OCI-LY7 (cell line): ENCODE results near the gene SLC9A9. TPM values are rescaled to one million over a fixed set of nuclear protein-coding genes. Genes with fewer than 3 reads are reported as not detected.

Experiments used
- BruUV-seq: library from RNA; stranded (reverse); fragments of 400-500 nt; replicated peaks from 2 replicates; lab custom pipeline; 2021; lab: Mats Ljungman, UMichigan
- CTCF ChIA-PET: fragments of 300-600 bp; sonication (Branson Sonifier 250); formaldehyde crosslinking; loops from one replicate; lab custom pipeline; 2022; ENCODE audit warnings: antibody characterized with exemption; ENCODE audit not compliant: unreplicated experiment; lab: Charles Lee
- POLR2A ChIA-PET: fragments of 300-600 bp; sonication (Branson Sonifier 250); formaldehyde crosslinking; loops from one replicate; lab custom pipeline; 2022; ENCODE audit warnings: antibody characterized with exemption; lab: Charles Lee
- DNase-seq: peaks from one replicate; pipeline ENCODE4 v3.0.0-alpha.2; 2015; ENCODE audit warnings: low spot score
- H2AFZ ChIP-seq: fragments of 200-600 bp; sonication (generic), shearing (Covaris generic); 2 replicates; pipeline ENCODE4 v1.6.1; 2014; ENCODE audit warnings: mild to moderate bottlenecking, antibody characterized with exemption, low read length, moderate library complexity
- H3K27ac ChIP-seq: fragments of 200-600 bp; sonication (generic); 2 replicates; pipeline ENCODE4 v1.5.1; 2014; ENCODE audit warnings: mixed run types, low read depth, mild to moderate bottlenecking, moderate library complexity, low read length, inconsistent platforms; ENCODE audit not compliant: poor library complexity, severe bottlenecking
- H3K36me3 ChIP-seq: fragments of 200-600 bp; sonication (generic); 2 replicates; pipeline ENCODE4 v1.6.1; 2014; ENCODE audit warnings: mild to moderate bottlenecking, antibody characterized with exemption, low read length, moderate library complexity, mixed read lengths; ENCODE audit not compliant: insufficient read depth
- H3K4me1 ChIP-seq: fragments of 200-600 bp; sonication (generic); 2 replicates; pipeline ENCODE4 v1.5.1; 2014; ENCODE audit warnings: mild to moderate bottlenecking, low read length; ENCODE audit not compliant: insufficient read depth, poor library complexity, severe bottlenecking
- H3K4me2 ChIP-seq: fragments of 200-600 bp; sonication (generic); 2 replicates; pipeline ENCODE4 v1.6.1; 2014; ENCODE audit warnings: mild to moderate bottlenecking, low read length
- H3K4me3 ChIP-seq: fragments of 200-600 bp; sonication (generic); 2 replicates; pipeline ENCODE4 v1.5.1; 2014; ENCODE audit warnings: mild to moderate bottlenecking, low read depth, low read length; ENCODE audit not compliant: poor library complexity, severe bottlenecking
- H3K79me2 ChIP-seq: fragments of 200-600 bp; sonication (generic); 2 replicates; pipeline ENCODE4 v1.6.1; 2016; ENCODE audit warnings: low read depth, mild to moderate bottlenecking, low read length, moderate library complexity, mixed read lengths; ENCODE audit not compliant: insufficient read depth
- H3K9me2 ChIP-seq: fragments of 200-600 bp; sonication (generic); 2 replicates; pipeline ENCODE4 v1.6.1; 2016; ENCODE audit warnings: mild to moderate bottlenecking, low read length, mixed read lengths; ENCODE audit not compliant: insufficient read depth
- H3K9me3 ChIP-seq: fragments of 200-600 bp; sonication (generic); 2 replicates; pipeline ENCODE4 v1.6.1; 2014; ENCODE audit warnings: mild to moderate bottlenecking, mixed run types, low read length, mixed read lengths
- H4K20me1 ChIP-seq: fragments of 200-600 bp; sonication (generic); 2 replicates; pipeline ENCODE4 v1.6.1; 2014; ENCODE audit warnings: mild to moderate bottlenecking, antibody characterized with exemption, low read length, moderate library complexity, mixed read lengths; ENCODE audit not compliant: insufficient read depth
- CTCF ChIP-seq: fragments of 200-600 bp; sonication (generic); conservative IDR thresholded peaks from 2 replicates; pipeline ENCODE4 v1.5.1; 2014; ENCODE audit warnings: mild to moderate bottlenecking, antibody characterized with exemption, low read length, moderate library complexity, mixed read lengths
- EZH2phosphoT487 ChIP-seq: fragments of 200-600 bp; sonication (generic); IDR thresholded peaks from 2 replicates; pipeline ENCODE4 v1.6.1; 2018; ENCODE audit warnings: low read depth, borderline replicate concordance, mild to moderate bottlenecking, mixed run types, antibody characterized with exemption, low read length, moderate library complexity, mixed read lengths
- intact Hi-C: fragments of 100-400 bp; cut with micrococcal nuclease; formaldehyde crosslinking; loops from one replicate; pipeline ENCODE4 v1.10.0; 2022; ENCODE audit not compliant: unreplicated experiment
- total RNA-seq, 2 experiments: library from RNA; depleted of rRNA in 1 of 2; stranded (reverse); fragments of >200 nt in 1 of 2; shearing (Covaris generic) in 1 of 2; gene quantifications; 2 replicates each; pipeline ENCODE4 v1.2.3, GENCODE V29; 2014 to 2022

The SLC9A9 gene
- total RNA-seq, 2 experiments from 2014 or later, result 9.3 to 14.8 TPM

GRCh38 chr3:143661677-143662076 lies 186.6 kb downstream of the SLC9A9 start:
- no peak for TF ChIP-seq CTCF
- TF ChIP-seq EZH2phosphoT487, result no peak
- ChIA-PET CTCF (no interaction called here), POLR2A (interaction anchor here (0.8 kb wide), 1 partner anchor 88 kb away, joined by 3 read pairs; no protein-coding TSS in a partner anchor)
- no peaks in the 10 kb centered on the region for H3K79me2 ChIP-seq
- H3K9me2 ChIP-seq, result no peaks in the 10 kb centered on the region
- H3K4me3 ChIP-seq, result no peak overlapping the region
- no peaks in the 10 kb centered on the region for H3K4me1 ChIP-seq
- H3K4me2 ChIP-seq, result no peak overlapping the region
- intact Hi-C loops, result no loop called here
- no peak for DNase-seq
- H4K20me1 ChIP-seq, result no peaks in the 10 kb centered on the region
- no TSS peak for BruUV-seq
- H3K27ac ChIP-seq, result no peak overlapping the region
- H3K36me3 ChIP-seq, result no peaks in the 10 kb centered on the region
- no peak overlapping the region for H2AFZ ChIP-seq
- H3K9me3 ChIP-seq, result no peaks in the 10 kb centered on the region

- no peak overlapping the region for H3K4me3 ChIP-seq
- no peaks in the 10 kb centered on the region for H3K36me3 ChIP-seq
- no peaks in the 10 kb centered on the region for H3K4me1 ChIP-seq
- TF ChIP-seq CTCF (no peak), EZH2phosphoT487 (no peak)
- ChIA-PET CTCF (no interaction called here), POLR2A (interaction anchor here (1.1 kb wide), 1 partner anchor 12 kb away, joined by 3 read pairs; no protein-coding TSS in a partner anchor)
- no TSS peak for BruUV-seq
- no peak overlapping the region for H3K27ac ChIP-seq
- H4K20me1 ChIP-seq, result no peaks in the 10 kb centered on the region
- no peak overlapping the region for H3K4me2 ChIP-seq
- H3K9me2 ChIP-seq, result no peaks in the 10 kb centered on the region
- intact Hi-C loops, result no loop called here
- H2AFZ ChIP-seq, result no peak overlapping the region
- no peak for DNase-seq
- no peaks in the 10 kb centered on the region for H3K9me3 ChIP-seq
- no peaks in the 10 kb centered on the region for H3K79me2 ChIP-seq
These were observed 189.4 kb downstream of the SLC9A9 start for GRCh38 chr3:143658861-143659260.

- Histone ChIP-seq H3K79me2 (no peaks in the 10 kb centered on the region), H3K36me3 (no peaks in the 10 kb centered on the region), H2AFZ (no peak overlapping the region), H3K4me1 (no peaks in the 10 kb centered on the region), H3K4me2 (no peak overlapping the region), H3K4me3 (no peak overlapping the region), H3K27ac (no peak overlapping the region), H4K20me1 (no peaks in the 10 kb centered on the region), H3K9me2 (no peaks in the 10 kb centered on the region), H3K9me3 (no peaks in the 10 kb centered on the region)
- BruUV-seq, result no TSS peak
- DNase-seq, result no peak
- TF ChIP-seq EZH2phosphoT487 (no peak), CTCF (no peak)
- intact Hi-C loops, result no loop called here
- ChIA-PET CTCF (no interaction called here), POLR2A (no interaction called here)
These were observed 190.2 kb downstream of the SLC9A9 start for GRCh38 chr3:143658116-143658515.
